ENCODE data around the gene EP400.

Gene EP400

DNA sequence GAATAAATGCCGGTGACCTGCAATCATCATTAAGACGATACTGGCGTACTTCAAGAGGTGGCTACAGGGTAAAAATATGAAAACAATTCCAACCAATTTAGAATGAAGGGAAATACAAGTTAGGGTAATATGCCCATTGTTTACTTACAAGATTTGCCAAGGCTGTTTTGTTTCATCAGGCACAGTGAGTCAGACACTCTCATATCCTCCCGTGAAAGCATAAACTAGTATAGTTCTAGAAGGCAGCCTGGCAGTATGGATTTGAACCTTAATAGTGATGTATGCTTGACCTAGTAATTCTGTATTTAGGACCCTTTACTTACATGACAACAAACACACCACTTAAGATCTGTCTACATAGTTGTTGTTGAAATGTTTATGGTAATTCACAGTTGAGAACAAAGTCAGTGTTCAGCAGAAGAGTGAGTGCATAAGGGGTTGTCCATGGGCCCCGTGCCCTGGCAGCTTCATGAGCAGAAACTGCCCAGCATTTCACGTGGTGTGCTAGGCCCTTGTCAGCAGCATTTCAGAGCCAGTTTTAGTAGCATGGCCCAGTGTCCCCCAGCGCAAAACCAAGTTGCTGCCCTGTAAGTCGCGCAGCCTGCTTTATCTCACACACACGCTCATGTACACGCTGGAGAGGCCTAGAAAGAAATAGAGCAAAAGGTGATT, 80.8 kb downstream of the EP400 start:
- in situ Hi-C loops (cut with HindIII; ENCODE audit: low sequenced_read_pairs) = no loop called here
- DNase-seq (ENCODE audit: low read depth, low spot score) = peak; percentile 17
- TF ChIP-seq, protein P1, sequence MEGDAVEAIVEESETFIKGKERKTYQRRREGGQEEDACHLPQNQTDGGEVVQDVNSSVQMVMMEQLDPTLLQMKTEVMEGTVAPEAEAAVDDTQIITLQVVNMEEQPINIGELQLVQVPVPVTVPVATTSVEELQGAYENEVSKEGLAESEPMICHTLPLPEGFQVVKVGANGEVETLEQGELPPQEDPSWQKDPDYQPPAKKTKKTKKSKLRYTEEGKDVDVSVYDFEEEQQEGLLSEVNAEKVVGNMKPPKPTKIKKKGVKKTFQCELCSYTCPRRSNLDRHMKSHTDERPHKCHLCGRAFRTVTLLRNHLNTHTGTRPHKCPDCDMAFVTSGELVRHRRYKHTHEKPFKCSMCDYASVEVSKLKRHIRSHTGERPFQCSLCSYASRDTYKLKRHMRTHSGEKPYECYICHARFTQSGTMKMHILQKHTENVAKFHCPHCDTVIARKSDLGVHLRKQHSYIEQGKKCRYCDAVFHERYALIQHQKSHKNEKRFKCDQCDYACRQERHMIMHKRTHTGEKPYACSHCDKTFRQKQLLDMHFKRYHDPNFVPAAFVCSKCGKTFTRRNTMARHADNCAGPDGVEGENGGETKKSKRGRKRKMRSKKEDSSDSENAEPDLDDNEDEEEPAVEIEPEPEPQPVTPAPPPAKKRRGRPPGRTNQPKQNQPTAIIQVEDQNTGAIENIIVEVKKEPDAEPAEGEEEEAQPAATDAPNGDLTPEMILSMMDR (IDR thresholded peaks at IDR 0.05; ENCODE audit: low read depth, low read length) = no peak
- no peak overlapping the region for H3K4me3 ChIP-seq (ENCODE audit: low read depth, low read length)

DNA sequence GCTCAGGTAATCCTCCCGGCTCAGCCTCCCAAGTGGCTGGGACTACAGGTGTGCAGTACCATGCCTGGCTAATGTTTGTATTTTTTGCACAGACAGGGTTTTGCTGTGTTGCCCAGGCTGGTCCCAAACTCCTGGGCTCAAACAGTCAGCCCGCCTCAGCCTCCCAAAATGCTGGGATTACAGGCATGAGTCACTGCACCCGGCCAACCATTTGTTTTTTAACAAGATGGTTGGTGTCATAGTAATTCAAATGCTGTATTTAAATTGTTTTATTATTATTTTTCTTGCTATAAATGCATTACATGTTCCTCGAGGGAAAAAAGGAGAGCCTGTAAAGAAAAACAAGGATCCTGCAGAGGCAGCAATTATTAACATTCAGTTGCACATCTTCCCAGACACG, 83.9 kb downstream of the EP400 start:
- in situ Hi-C loops (cut with HindIII; ENCODE audit: low sequenced_read_pairs) = no loop called here
- no peak overlapping the region for H3K4me3 ChIP-seq (ENCODE audit: low read depth, low read length)
- DNase-seq (ENCODE audit: low read depth, low spot score) = no peak
- TF ChIP-seq, protein P1 (IDR thresholded peaks at IDR 0.05; ENCODE audit: low read depth, low read length) = no peak

GRCh38 chr12:132036063-132036683, 86.4 kb downstream of the EP400 start:
- in situ Hi-C loops (cut with HindIII; ENCODE audit: low sequenced_read_pairs) = no loop called here
- no peak overlapping the region for H3K4me3 ChIP-seq (ENCODE audit: low read depth, low read length)
- TF ChIP-seq, protein P1 (IDR thresholded peaks at IDR 0.05; ENCODE audit: low read depth, low read length) = no peak
- DNase-seq (ENCODE audit: low read depth, low spot score) = no peak

- DNase-seq (ENCODE audit: low read depth, low spot score) = no peak
- H3K4me3 ChIP-seq (ENCODE audit: low read depth, low read length) = no peak overlapping the region
- in situ Hi-C loops (cut with HindIII; ENCODE audit: low sequenced_read_pairs) = no loop called here
Measured at GRCh38 chr12:132040906-132041606, 91.3 kb downstream of the EP400 start.

GRCh38 chr12:132043216-132043615, 93.5 kb downstream of the EP400 start:
- DNase-seq (ENCODE audit: low read depth, low spot score) = no peak
- in situ Hi-C loops (cut with HindIII; ENCODE audit: low sequenced_read_pairs) = no loop called here
- H3K4me3 ChIP-seq (ENCODE audit: low read depth, low read length) = no peak overlapping the region
- TF ChIP-seq, protein P1 (IDR thresholded peaks at IDR 0.05; ENCODE audit: low read depth, low read length) = no peak

More at GRCh38 chr12:132040906-132041606, 91.3 kb downstream of the EP400 start:
- TF ChIP-seq, protein P1 (IDR thresholded peaks at IDR 0.05; ENCODE audit: low read depth, low read length) = no peak

- in situ Hi-C loops (cut with HindIII; ENCODE audit: low sequenced_read_pairs) = no loop called here
- DNase-seq (ENCODE audit: low read depth, low spot score) = no peak
- H3K4me3 ChIP-seq (ENCODE audit: low read depth, low read length) = no peak overlapping the region
- TF ChIP-seq, protein P1 (IDR thresholded peaks at IDR 0.05; ENCODE audit: low read depth, low read length) = no peak
Measured at GRCh38 chr12:132043770-132044467, 94.2 kb downstream of the EP400 start.
